ENCODE results near the gene GRIN3B.

GRIN3B gene

DNA sequence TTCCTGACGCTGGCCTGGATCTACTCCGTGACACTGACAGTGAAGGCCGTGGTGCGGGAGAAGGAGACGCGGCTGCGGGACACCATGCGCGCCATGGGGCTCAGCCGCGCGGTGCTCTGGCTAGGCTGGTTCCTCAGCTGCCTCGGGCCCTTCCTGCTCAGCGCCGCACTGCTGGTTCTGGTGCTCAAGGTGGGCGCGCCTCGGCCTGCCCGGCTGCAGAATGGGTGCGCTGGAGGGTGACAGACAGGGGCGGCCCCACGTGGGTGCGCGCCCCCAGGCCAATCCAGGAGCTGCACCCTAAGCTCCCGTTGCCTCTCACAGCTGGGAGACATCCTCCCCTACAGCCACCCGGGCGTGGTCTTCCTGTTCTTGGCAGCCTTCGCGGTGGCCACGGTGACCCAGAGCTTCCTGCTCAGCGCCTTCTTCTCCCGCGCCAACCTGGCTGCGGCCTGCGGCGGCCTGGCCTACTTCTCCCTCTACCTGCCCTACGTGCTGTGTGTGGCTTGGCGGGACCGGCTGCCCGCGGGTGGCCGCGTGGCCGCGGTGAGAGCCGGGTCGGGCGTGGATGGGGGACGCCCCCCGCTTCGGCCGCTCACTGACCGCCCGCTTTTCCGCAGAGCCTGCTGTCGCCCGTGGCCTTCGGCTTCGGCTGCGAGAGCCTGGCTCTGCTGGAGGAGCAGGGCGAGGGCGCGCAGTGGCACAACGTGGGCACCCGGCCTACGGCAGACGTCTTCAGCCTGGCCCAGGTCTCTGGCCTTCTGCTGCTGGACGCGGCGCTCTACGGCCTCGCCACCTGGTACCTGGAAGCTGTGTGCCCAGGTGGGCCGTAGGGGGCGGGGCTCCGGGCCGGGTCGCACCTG is 46.8 kb downstream of the GRIN3B start:
- no peak for DNase-seq

- DNase-seq = no peak
Observed at GRCh38 chr19:1047696-1048147, 47.5 kb downstream of the GRIN3B start.

DNA sequence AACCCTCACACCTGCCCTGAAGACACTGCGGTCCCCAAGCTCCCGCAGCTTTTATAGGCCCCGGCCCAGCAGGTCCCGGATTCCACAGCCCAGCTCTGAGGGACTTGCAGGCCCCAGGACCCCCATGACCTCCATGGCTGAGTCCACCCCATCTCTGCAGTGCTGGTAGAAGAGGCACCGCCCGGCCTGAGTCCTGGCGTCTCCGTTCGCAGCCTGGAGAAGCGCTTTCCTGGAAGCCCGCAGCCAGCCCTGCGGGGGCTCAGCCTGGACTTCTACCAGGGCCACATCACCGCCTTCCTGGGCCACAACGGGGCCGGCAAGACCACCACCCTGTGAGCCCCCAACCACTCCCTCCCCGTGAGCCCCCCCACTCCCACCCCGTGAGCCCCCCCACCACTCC is 48.9 kb downstream of the GRIN3B start:
- DNase-seq = no peak

- DNase-seq = no peak
Observed at GRCh38 chr19:1049800-1050199, 49.6 kb downstream of the GRIN3B start.

- no peak for DNase-seq
Observed at GRCh38 chr19:1050989-1051788, 51.0 kb downstream of the GRIN3B start.

- no peak for DNase-seq
Observed at GRCh38 chr19:1051791-1052190, 51.6 kb downstream of the GRIN3B start.

GRCh38 chr19:1052349-1052975 is 52.2 kb downstream of the GRIN3B start:
- DNase-seq = no peak

- DNase-seq = no peak
Observed at GRCh38 chr19:1053176-1054101, 53.2 kb downstream of the GRIN3B start.

DNA sequence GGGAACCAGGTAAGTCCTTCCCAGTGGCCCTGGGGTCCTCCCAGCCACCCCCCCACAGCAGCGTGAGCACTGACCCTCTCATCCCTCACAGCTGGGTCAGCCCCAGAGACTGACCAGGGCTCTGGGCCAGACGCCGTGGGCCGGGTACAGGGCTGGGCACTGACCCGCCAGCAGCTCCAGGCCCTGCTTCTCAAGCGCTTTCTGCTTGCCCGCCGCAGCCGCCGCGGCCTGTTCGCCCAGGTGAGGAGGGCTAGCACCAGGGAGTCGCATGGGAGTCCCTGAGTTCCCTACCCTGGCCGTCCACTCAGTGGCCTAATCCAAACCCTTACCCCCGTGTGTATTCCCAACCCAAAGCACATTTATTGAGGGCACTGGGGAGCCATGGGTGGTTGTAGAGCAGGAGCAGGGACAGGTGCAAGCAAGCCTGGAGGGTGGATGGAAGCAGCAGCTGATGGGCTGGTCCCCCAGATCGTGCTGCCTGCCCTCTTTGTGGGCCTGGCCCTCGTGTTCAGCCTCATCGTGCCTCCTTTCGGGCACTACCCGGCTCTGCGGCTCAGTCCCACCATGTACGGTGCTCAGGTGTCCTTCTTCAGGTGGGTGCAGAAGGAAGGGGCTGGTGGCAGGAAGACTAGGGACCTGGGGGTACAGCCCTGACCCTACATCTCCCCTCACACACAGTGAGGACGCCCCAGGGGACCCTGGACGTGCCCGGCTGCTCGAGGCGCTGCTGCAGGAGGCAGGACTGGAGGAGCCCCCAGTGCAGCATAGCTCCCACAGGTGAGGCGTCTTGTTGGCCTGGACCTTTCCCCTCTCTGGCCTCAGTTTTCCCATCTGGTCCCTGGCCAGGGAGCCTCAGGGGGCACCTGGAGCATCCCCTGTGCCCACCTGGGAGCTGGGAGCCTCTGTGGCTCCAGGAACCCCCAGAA is 54.1 kb downstream of the GRIN3B start:
- DNase-seq = no peak

GRCh38 chr19:1055028-1055425 is 54.8 kb downstream of the GRIN3B start:
- DNase-seq = no peak

GRCh38 chr19:1055886-1056620 is 55.8 kb downstream of the GRIN3B start:
- no peak for DNase-seq

GRCh38 chr19:1057176-1057855 is 57.1 kb downstream of the GRIN3B start:
- DNase-seq = no peak

DNA sequence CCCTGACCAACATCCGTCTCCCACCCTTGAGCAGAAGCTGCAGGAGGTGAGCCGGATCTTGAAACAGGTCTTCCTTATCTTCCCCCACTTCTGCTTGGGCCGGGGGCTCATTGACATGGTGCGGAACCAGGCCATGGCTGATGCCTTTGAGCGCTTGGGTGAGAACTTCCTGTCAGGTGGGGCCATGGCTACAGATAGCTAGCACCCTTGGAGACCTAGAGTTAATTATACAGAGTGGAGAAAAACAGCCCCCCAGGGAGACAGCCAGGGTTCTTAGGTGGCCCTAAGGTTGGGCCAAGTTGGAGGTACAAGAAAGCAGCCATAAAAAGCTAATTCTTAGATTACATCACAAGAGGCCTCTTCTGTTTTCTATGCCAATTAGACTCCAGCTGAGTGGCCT is 57.9 kb downstream of the GRIN3B start:
- DNase-seq = no peak
